Measurements from ENCODE around the gene OPALIN. TPM values are rescaled to one million over a fixed set of nuclear protein-coding genes. Genes with fewer than 3 reads are reported as not detected.
A peak's percentile ranks its signal among the peaks of the same experiment; 100 is the strongest.

The OPALIN gene
- total and polyA plus RNA-seq, 4 donors: not detected

DNA sequence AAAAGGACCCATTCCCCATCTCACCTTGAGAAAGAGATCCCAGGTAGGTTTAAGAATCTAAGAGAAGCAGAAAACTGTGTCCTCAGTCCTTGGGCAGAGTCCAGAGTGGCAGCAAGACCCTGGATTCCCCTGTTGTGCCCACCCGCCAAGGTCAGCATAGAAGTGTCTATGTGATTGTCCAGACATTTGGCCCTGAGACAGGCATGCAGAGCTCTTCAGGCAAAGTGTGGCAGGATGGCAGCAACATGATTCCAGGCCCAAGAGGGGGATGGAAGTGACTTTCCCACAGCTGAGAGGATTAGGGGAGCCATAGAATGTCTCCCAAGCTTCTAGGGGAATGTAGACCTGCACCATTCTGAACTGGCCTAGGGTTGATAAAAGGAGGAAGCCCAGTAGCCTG is 39.1 kb upstream of the OPALIN start (continued):
- TF ChIP-seq, protein P1, sequence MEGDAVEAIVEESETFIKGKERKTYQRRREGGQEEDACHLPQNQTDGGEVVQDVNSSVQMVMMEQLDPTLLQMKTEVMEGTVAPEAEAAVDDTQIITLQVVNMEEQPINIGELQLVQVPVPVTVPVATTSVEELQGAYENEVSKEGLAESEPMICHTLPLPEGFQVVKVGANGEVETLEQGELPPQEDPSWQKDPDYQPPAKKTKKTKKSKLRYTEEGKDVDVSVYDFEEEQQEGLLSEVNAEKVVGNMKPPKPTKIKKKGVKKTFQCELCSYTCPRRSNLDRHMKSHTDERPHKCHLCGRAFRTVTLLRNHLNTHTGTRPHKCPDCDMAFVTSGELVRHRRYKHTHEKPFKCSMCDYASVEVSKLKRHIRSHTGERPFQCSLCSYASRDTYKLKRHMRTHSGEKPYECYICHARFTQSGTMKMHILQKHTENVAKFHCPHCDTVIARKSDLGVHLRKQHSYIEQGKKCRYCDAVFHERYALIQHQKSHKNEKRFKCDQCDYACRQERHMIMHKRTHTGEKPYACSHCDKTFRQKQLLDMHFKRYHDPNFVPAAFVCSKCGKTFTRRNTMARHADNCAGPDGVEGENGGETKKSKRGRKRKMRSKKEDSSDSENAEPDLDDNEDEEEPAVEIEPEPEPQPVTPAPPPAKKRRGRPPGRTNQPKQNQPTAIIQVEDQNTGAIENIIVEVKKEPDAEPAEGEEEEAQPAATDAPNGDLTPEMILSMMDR (IDR thresholded peaks at IDR 0.05; ENCODE audit: low read depth, low read length, missing input control): no peak

DNA sequence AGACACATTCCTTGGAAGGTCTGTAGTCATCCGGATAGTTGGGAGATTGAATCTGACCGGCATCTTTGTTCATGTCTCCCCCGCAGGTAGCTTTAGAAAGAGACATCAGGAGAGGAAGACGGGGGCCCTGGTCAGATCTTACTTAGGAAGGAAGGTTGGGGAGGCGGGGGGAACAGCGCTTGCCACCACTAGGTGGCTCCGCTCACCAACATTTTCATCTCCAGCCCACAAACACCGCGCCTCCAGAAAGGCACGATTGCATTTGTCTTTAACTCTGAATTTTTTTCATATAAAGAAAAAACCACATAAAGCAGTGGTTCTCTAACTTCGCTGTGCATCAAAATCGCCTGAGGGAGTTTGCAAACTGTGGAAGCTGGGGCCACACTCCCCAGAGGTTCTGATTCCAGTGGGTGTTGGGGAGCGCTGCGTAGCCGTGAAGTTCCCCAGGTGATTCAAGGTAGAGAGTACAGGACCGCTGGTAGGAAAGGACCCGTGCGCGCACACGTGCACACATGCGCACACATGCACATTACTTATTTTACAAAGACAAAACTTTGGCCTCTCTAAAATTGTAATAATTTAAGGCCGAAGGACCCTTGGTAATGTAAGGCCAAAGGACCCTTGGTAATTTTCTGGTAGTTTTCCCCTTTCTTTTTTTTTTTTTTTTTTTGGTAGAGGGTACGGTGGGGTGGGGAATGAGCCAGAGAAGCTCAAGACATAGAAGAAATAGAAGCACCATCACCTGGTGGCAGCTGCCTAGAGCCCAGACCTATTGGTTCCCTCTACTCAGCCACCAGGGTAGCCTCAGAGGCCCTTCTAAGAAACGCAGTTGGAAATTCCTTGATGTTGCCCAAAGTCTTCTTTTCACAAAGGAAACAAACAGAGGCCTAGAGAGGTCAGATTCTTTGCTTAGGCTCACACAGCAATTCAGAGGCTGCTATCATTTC is 37.4 kb upstream of the OPALIN start:
- peak; percentile 64 for DNase-seq (ENCODE audit: low spot score)
- H3K9me3 ChIP-seq (ENCODE audit: control insufficient read depth in 4 of 4, low read length in 3 of 4): no peaks in the 10 kb centered on the region
- H3K27me3 ChIP-seq (ENCODE audit: control insufficient read depth in 4 of 4, insufficient read depth in 4 of 4, low read length in 3 of 4): peaks cover 0 to 9% (median under 1%) of the 10 kb centered on the region in 4 donors
- peak overlapping the region in 1 of 3 donors; percentile 14 for H3K4me3 ChIP-seq (ENCODE audit: low read depth in 1 of 3, low read length in 3 of 3)
- no peaks in the 10 kb centered on the region for H3K36me3 ChIP-seq (ENCODE audit: control insufficient read depth in 4 of 4, insufficient read depth in 3 of 4, low read depth in 1 of 4, low read length in 3 of 4)
- TF ChIP-seq HNF4A (conservative IDR thresholded peaks at IDR 0.05) (no peak), RAD21 (IDR thresholded peaks at IDR 0.05) (peak; percentile 88), FOXA1 (IDR thresholded peaks at IDR 0.05) (no peak)
- TF ChIP-seq, protein P1 (IDR thresholded peaks at IDR 0.05; ENCODE audit: low read depth, low read length, missing input control): peak; percentile 83
- H3K27ac ChIP-seq (ENCODE audit: low read depth in 1 of 2, low read length in 2 of 2): no peak overlapping the region
- H3K4me1 ChIP-seq (ENCODE audit: control insufficient read depth in 4 of 4, insufficient read depth in 4 of 4, low read length in 3 of 4): peaks cover 0 to 7% (median 4%) of the 10 kb centered on the region in 4 donors
- WGBS: 19% methylated on average over 24 of the region's 24 CpGs
- no peak overlapping the region for H3K9ac ChIP-seq (ENCODE audit: low read depth in 1 of 2, low read length in 2 of 2)

DNA sequence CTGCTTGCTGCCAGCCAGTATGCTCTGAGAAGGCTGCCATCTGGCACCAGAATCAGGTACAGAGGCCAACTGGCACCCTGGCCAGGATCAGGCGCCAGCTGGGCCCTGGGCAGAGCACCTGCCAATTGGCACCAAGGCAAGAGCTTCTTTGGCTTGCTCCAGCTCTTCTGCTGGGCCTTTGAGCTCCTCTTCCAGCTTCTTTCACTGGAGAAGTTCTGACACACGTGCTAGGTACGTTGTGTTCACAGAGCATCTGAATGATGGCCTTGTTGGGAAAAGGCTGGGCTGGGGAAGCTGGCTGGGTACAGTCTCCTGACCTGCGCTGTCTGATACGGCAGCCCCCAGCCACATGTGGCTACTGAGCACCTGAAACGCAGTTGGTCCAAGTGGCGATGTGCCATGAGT is 31.7 kb upstream of the OPALIN start:
- DNase-seq (ENCODE audit: low spot score): no peak
- Histone ChIP-seq H3K36me3 (ENCODE audit: control insufficient read depth in 4 of 4, insufficient read depth in 3 of 4, low read depth in 1 of 4, low read length in 3 of 4) (no peaks in the 10 kb centered on the region), H3K4me3 (ENCODE audit: low read depth in 1 of 3, low read length in 3 of 3) (no peak overlapping the region), H3K27me3 (ENCODE audit: control insufficient read depth in 4 of 4, insufficient read depth in 4 of 4, low read length in 3 of 4) (peaks cover 0 to 4% (median 0%) of the 10 kb centered on the region in 4 donors), H3K9ac (ENCODE audit: low read depth in 1 of 2, low read length in 2 of 2) (no peak overlapping the region), H3K4me1 (ENCODE audit: control insufficient read depth in 4 of 4, insufficient read depth in 4 of 4, low read length in 3 of 4) (peaks cover 2 to 17% (median 11%) of the 10 kb centered on the region in 4 donors), H3K9me3 (ENCODE audit: control insufficient read depth in 4 of 4, low read length in 3 of 4) (no peaks in the 10 kb centered on the region), H3K27ac (ENCODE audit: low read depth in 1 of 2, low read length in 2 of 2) (no peak overlapping the region)
- 40% methylated on average over 7 of the region's 7 CpGs for WGBS
- TF ChIP-seq SP1 (IDR thresholded peaks at IDR 0.05): peak; percentile 54
- peak; percentile 54 to 59 for TF ChIP-seq RXRA (IDR thresholded peaks at IDR 0.05)
- TF ChIP-seq, protein P2, sequence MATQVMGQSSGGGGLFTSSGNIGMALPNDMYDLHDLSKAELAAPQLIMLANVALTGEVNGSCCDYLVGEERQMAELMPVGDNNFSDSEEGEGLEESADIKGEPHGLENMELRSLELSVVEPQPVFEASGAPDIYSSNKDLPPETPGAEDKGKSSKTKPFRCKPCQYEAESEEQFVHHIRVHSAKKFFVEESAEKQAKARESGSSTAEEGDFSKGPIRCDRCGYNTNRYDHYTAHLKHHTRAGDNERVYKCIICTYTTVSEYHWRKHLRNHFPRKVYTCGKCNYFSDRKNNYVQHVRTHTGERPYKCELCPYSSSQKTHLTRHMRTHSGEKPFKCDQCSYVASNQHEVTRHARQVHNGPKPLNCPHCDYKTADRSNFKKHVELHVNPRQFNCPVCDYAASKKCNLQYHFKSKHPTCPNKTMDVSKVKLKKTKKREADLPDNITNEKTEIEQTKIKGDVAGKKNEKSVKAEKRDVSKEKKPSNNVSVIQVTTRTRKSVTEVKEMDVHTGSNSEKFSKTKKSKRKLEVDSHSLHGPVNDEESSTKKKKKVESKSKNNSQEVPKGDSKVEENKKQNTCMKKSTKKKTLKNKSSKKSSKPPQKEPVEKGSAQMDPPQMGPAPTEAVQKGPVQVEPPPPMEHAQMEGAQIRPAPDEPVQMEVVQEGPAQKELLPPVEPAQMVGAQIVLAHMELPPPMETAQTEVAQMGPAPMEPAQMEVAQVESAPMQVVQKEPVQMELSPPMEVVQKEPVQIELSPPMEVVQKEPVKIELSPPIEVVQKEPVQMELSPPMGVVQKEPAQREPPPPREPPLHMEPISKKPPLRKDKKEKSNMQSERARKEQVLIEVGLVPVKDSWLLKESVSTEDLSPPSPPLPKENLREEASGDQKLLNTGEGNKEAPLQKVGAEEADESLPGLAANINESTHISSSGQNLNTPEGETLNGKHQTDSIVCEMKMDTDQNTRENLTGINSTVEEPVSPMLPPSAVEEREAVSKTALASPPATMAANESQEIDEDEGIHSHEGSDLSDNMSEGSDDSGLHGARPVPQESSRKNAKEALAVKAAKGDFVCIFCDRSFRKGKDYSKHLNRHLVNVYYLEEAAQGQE (IDR thresholded peaks at IDR 0.05): no peak
- TF ChIP-seq YY1 (IDR thresholded peaks at IDR 0.05): no peak
- TF ChIP-seq, protein P3, sequence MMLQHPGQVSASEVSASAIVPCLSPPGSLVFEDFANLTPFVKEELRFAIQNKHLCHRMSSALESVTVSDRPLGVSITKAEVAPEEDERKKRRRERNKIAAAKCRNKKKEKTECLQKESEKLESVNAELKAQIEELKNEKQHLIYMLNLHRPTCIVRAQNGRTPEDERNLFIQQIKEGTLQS (IDR thresholded peaks at IDR 0.05): no peak
- TF ChIP-seq, protein P4, sequence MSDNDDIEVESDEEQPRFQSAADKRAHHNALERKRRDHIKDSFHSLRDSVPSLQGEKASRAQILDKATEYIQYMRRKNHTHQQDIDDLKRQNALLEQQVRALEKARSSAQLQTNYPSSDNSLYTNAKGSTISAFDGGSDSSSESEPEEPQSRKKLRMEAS (IDR thresholded peaks at IDR 0.05): no peak
- TF ChIP-seq, protein P5, sequence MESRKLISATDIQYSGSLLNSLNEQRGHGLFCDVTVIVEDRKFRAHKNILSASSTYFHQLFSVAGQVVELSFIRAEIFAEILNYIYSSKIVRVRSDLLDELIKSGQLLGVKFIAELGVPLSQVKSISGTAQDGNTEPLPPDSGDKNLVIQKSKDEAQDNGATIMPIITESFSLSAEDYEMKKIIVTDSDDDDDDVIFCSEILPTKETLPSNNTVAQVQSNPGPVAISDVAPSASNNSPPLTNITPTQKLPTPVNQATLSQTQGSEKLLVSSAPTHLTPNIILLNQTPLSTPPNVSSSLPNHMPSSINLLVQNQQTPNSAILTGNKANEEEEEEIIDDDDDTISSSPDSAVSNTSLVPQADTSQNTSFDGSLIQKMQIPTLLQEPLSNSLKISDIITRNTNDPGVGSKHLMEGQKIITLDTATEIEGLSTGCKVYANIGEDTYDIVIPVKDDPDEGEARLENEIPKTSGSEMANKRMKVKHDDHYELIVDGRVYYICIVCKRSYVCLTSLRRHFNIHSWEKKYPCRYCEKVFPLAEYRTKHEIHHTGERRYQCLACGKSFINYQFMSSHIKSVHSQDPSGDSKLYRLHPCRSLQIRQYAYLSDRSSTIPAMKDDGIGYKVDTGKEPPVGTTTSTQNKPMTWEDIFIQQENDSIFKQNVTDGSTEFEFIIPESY (IDR thresholded peaks at IDR 0.05): no peak
- TF ChIP-seq RAD21 (IDR thresholded peaks at IDR 0.05): peak; percentile 24 to 50
- TF ChIP-seq GABPA (IDR thresholded peaks at IDR 0.05 in 1 of 2, conservative IDR thresholded peaks at IDR 0.05 in 1 of 2): no peak
- peak; percentile 65 to 69 for TF ChIP-seq HNF4A (conservative IDR thresholded peaks at IDR 0.05)
- TF ChIP-seq EGR1 (IDR thresholded peaks at IDR 0.05; ENCODE audit: low read depth in 2 of 2): no peak
- TF ChIP-seq FOXA1 (IDR thresholded peaks at IDR 0.05): no peak
- TF ChIP-seq TAF1 (conservative IDR thresholded peaks at IDR 0.05): no peak
